Natural killer cell (primary cell): ENCODE results near the gene POLR2I. TPM values are rescaled to one million over a fixed set of nuclear protein-coding genes. Genes with fewer than 3 reads are reported as not detected.

Source experiments
- ATAC-seq, 3 donors: fragments of 150-1000 bp in 2 of 3; fragments of 200-7000 bp in 1 of 3; cut with Tn5 transposase; 1 replicate in 1 of 3; 2 replicates in 2 of 3; pipeline ENCODE4 v1.10.0; 2021; ENCODE audit warnings: mild to moderate bottlenecking in 2 of 3, moderate library complexity in 2 of 3
- DNase-seq, 2 donors: peaks; one replicate each; pipeline versions ENCODE4 v3.0.0 to v3.0.0-alpha.2; 2013 to 2021; ENCODE audit warnings: mixed read lengths in 1 of 2
- H3K27ac ChIP-seq: one replicate; pipeline ENCODE4 v1.5.1; 2013; ENCODE audit warnings: mild to moderate bottlenecking, low read length
- H3K27me3 ChIP-seq: one replicate; pipeline ENCODE4 v1.6.1; 2013; ENCODE audit warnings: low read length; ENCODE audit not compliant: control insufficient read depth, insufficient read depth
- H3K36me3 ChIP-seq: one replicate; pipeline ENCODE4 v1.6.1; 2013; ENCODE audit warnings: low read length; ENCODE audit not compliant: control insufficient read depth, insufficient read depth
- H3K4me1 ChIP-seq: one replicate; pipeline ENCODE4 v1.6.1; 2013; ENCODE audit warnings: low read length; ENCODE audit not compliant: control insufficient read depth, insufficient read depth
- H3K4me3 ChIP-seq: one replicate; pipeline ENCODE4 v1.5.1; 2013; ENCODE audit warnings: low read length
- H3K9me3 ChIP-seq: one replicate; pipeline ENCODE4 v1.6.1; 2013; ENCODE audit warnings: low read length; ENCODE audit not compliant: control insufficient read depth, insufficient read depth
- H3K27ac Mint-ChIP-seq, 2 donors: one replicate each; pipeline ENCODE4 v1.8.0; 2022; ENCODE audit warnings: mild to moderate bottlenecking in 2 of 2, mixed read lengths in 2 of 2, moderate library complexity in 1 of 2
- H3K27me3 Mint-ChIP-seq, 2 donors: one replicate each; pipeline ENCODE4 v1.8.0; 2022; ENCODE audit warnings: low read depth in 2 of 2, mixed read lengths in 2 of 2
- H3K36me3 Mint-ChIP-seq: one replicate; pipeline ENCODE4 v1.8.0; 2022; ENCODE audit warnings: mixed read lengths
- H3K4me1 Mint-ChIP-seq, 2 donors: one replicate each; pipeline ENCODE4 v1.8.0; 2022; ENCODE audit warnings: mixed read lengths in 2 of 2
- H3K4me3 Mint-ChIP-seq: one replicate; pipeline ENCODE4 v1.8.0; 2022; ENCODE audit warnings: mild to moderate bottlenecking, moderate library complexity, mixed read lengths
- H3K9me3 Mint-ChIP-seq, 2 donors: one replicate each; pipeline ENCODE4 v1.8.0; 2022; ENCODE audit warnings: mixed read lengths in 2 of 2
- CTCF ChIP-seq: fragments of 200-600 bp; IDR thresholded peaks from one replicate; pipeline ENCODE4 v1.8.0; 2022; ENCODE audit warnings: antibody characterized with exemption
- WGBS: methylation state at CpG from one replicate; pipeline ENCODE4 v1.1.7; 2013; ENCODE audit warnings: missing lambda C conversion rate; ENCODE audit not compliant: insufficient coverage; 5-methylcytosine and 5-hydroxymethylcytosine counted together
- intact Hi-C: fragments of 100-400 bp; cut with micrococcal nuclease; formaldehyde crosslinking; loops from one replicate; pipeline ENCODE4 v1.14.2; 2022
- total RNA-seq, 4 donors: library from RNA; stranded (reverse); fragments of 120-200 nt in 1 of 4; gene quantifications; one replicate each; pipeline versions ENCODE4 v1.2.3 to v1.2.4, GENCODE V29; 2013 to 2022

Gene POLR2I
- total RNA-seq, 3 donors from 2014 or later (not counting 1 experiment from before 2014, with no cell fraction given) = 26.6 to 33.4 (median 31.8) TPM

- H3K36me3 ChIP-seq = peaks cover 53% of the 10 kb centered on the region
- peaks cover 12% of the 10 kb centered on the region for H3K4me1 ChIP-seq
- no peak overlapping the region for H3K27ac ChIP-seq
- H3K4me3 ChIP-seq = no peak overlapping the region
- no peak for ATAC-seq
- no peaks in the 10 kb centered on the region for H3K36me3 Mint-ChIP-seq
- intact Hi-C loops = no loop called here
- H3K9me3 Mint-ChIP-seq = no peaks in the 10 kb centered on the region
- peak overlapping the region in 1 of 2 donors; percentile 22 for H3K27ac Mint-ChIP-seq
- TF ChIP-seq CTCF = no peak
- peak overlapping the region; percentile 2 for H3K4me3 Mint-ChIP-seq
- peaks cover 18 to 42% of the 10 kb centered on the region in 2 donors for H3K4me1 Mint-ChIP-seq
- no peak for DNase-seq
- no peaks in the 10 kb centered on the region for H3K9me3 ChIP-seq
- 97% methylated on average over 26 of the region's 26 CpGs for WGBS
- H3K27me3 ChIP-seq = no peaks in the 10 kb centered on the region
- H3K27me3 Mint-ChIP-seq = no peaks in the 10 kb centered on the region
These were observed 5.7 kb upstream of the POLR2I start for GRCh38 chr19:36120092-36120983.

GRCh38 chr19:36116344-36116637 lies 1.6 kb upstream of the POLR2I start:
- intact Hi-C loops = loop anchor here (5.0 to 10.0 kb wide), 2 partner anchors 121 to 369 kb away; partner anchors contain the start of genes LIN37, PSENEN, SDHAF1 and U2AF1L4
- ATAC-seq (no peak), DNase-seq (no peak)
- TF ChIP-seq CTCF = no peak
- H3K27ac Mint-ChIP-seq = peak overlapping the region; percentile 95 to 99
- peak overlapping the region; percentile 90 for H3K4me3 Mint-ChIP-seq
- peaks cover 36 to 65% of the 10 kb centered on the region in 2 donors for H3K4me1 Mint-ChIP-seq
- no peaks in the 10 kb centered on the region for H3K9me3 Mint-ChIP-seq
- Histone ChIP-seq H3K36me3 (peaks cover 39% of the 10 kb centered on the region), H3K27ac (peak overlapping the region; percentile 93), H3K4me3 (no peak overlapping the region), H3K4me1 (peaks cover 29% of the 10 kb centered on the region), H3K27me3 (no peaks in the 10 kb centered on the region), H3K9me3 (no peaks in the 10 kb centered on the region)
- 100% methylated on average over 1 of the region's 1 CpG for WGBS
- no peaks in the 10 kb centered on the region for H3K36me3 Mint-ChIP-seq
- no peaks in the 10 kb centered on the region for H3K27me3 Mint-ChIP-seq

- WGBS = 7% methylated on average over 57 of the region's 59 CpGs
- no peaks in the 10 kb centered on the region for H3K36me3 Mint-ChIP-seq
These were observed 1.0 kb upstream of the POLR2I start, which contains the start of gene TBCB for GRCh38 chr19:36115453-36116343. Gene TBCB, plus strand, starts transcription at chr19:36115468. Its CDS starts 93 bp downstream, at chr19:36115561.

More at GRCh38 chr19:36115453-36116343, 1.0 kb upstream of the POLR2I start, which contains the start of gene TBCB:
- peaks cover 36 to 61% of the 10 kb centered on the region in 2 donors for H3K4me1 Mint-ChIP-seq
- peak in 2 of 3 donors; percentile 45 to 70 for ATAC-seq
- Histone ChIP-seq H3K36me3 (peaks cover 39% of the 10 kb centered on the region), H3K9me3 (no peaks in the 10 kb centered on the region), H3K4me3 (peak within 1 kb of the TSS; percentile 78), H3K27ac (peak within 1 kb of the TSS; percentile 93), H3K27me3 (no peaks in the 10 kb centered on the region), H3K4me1 (peaks cover 29% of the 10 kb centered on the region)
- DNase-seq = no peak
- no peaks in the 10 kb centered on the region for H3K27me3 Mint-ChIP-seq
- intact Hi-C loops = loop anchor here (1.0 to 10.0 kb wide), 6 partner anchors 12 to 368 kb away; partner anchors contain the start of genes LIN37, PSENEN, SDHAF1 and THAP8
- peak within 1 kb of the TSS; percentile 95 to 99 for H3K27ac Mint-ChIP-seq
- no peak for TF ChIP-seq CTCF
- H3K9me3 Mint-ChIP-seq = no peaks in the 10 kb centered on the region
- peak within 1 kb of the TSS; percentile 90 for H3K4me3 Mint-ChIP-seq
